H1 (cell line): Measurements from ENCODE around the gene WRAP73.
"Not testable (repeated sequence)": the region's sequence is repeated elsewhere in the genome, so short reads cannot be mapped to it uniquely, and the experiment has no call there.

Experiments used
- BACH1 ChIP-seq: IDR thresholded peaks from 2 replicates; pipeline ENCODE4 v1.6.1; 2012; ENCODE audit warnings: low read length, improper control_type of control experiment
- CHD1 ChIP-seq: IDR thresholded peaks from 2 replicates; pipeline ENCODE4 v1.6.1; 2012; ENCODE audit warnings: low read depth, low read length, improper control_type of control experiment
- EGR1 ChIP-seq: IDR thresholded peaks from 2 replicates; pipeline ENCODE4 v1.6.1; 2011; ENCODE audit warnings: low read depth, low read length, borderline replicate concordance
- EP300 ChIP-seq, 2 experiments: IDR thresholded peaks; 1 replicate in 1 of 2; 2 replicates in 1 of 2; pipeline ENCODE4 v1.6.1; 2011 to 2012; ENCODE audit warnings: low read depth in 2 of 2, low read length in 2 of 2, mild to moderate bottlenecking in 2 of 2, borderline replicate concordance in 1 of 2, inconsistent platforms in 1 of 2, moderate library complexity in 1 of 2
- EZH2 ChIP-seq: fragments of 200-600 bp; sonication (generic); IDR thresholded peaks from 2 replicates; pipeline ENCODE4 v1.7.1; 2012; ENCODE audit warnings: low read depth, mild to moderate bottlenecking, moderate library complexity, low read length, inconsistent platforms; ENCODE audit not compliant: severe bottlenecking
- KDM1A ChIP-seq: fragments of 200-600, 300-600 bp; sonication (generic); IDR thresholded peaks from 2 replicates; pipeline ENCODE4 v1.7.1; 2016; ENCODE audit warnings: mild to moderate bottlenecking, low read length, borderline replicate concordance
- POLR2A ChIP-seq, 2 experiments: IDR thresholded peaks; 1 replicate in 1 of 2; 2 replicates in 1 of 2; pipeline ENCODE4 v1.6.1; 2011; ENCODE audit warnings: low read depth in 2 of 2, low read length in 2 of 2, mild to moderate bottlenecking in 2 of 2; ENCODE audit errors: control extremely low read depth in 1 of 2
- POLR2AphosphoS5 ChIP-seq: IDR thresholded peaks from 2 replicates; pipeline ENCODE4 v1.6.1; 2011; ENCODE audit warnings: low read depth, low read length
- RAD21 ChIP-seq, 2 experiments: IDR thresholded peaks in 1 of 2; conservative IDR thresholded peaks in 1 of 2; 2 replicates each; pipeline ENCODE4 v1.6.1; 2011; ENCODE audit warnings: low read depth in 2 of 2, low read length in 2 of 2, improper control_type of control experiment in 1 of 2, inconsistent platforms in 1 of 2, mild to moderate bottlenecking in 1 of 2, moderate library complexity in 1 of 2
- RFX5 ChIP-seq: IDR thresholded peaks from 2 replicates; pipeline ENCODE4 v1.6.1; 2011; ENCODE audit warnings: low read depth, low read length, improper control_type of control experiment, borderline replicate concordance
- SP1 ChIP-seq: IDR thresholded peaks from 2 replicates; pipeline ENCODE4 v1.6.1; 2011; ENCODE audit warnings: low read depth, low read length
- TF ChIP-seq, protein P1 (sequence below): IDR thresholded peaks from 2 replicates; pipeline ENCODE4 v1.6.1; 2012; ENCODE audit warnings: inconsistent platforms
- TF ChIP-seq, protein P2 (sequence below), 3 experiments: IDR thresholded peaks; 1 replicate in 2 of 3; 2 replicates in 1 of 3; pipeline versions ENCODE4 v1.5.1 to v1.6.1; 2011; ENCODE audit warnings: low read length in 3 of 3, mild to moderate bottlenecking in 3 of 3, inconsistent platforms in 2 of 3, low read depth in 1 of 3, moderate library complexity in 1 of 3; ENCODE audit not compliant: insufficient read depth in 1 of 3; ENCODE audit errors: control extremely low read depth in 1 of 3

- peak; percentile 47 to 56 for TF ChIP-seq RAD21 (IDR thresholded peaks at IDR 0.05 in 1 of 2, conservative IDR thresholded peaks at IDR 0.05 in 1 of 2; ENCODE audit: low read depth in 2 of 2, low read length in 2 of 2)
- not testable (repeated sequence) for TF ChIP-seq BACH1; SP1; EZH2; EGR1; KDM1A; CHD1; POLR2AphosphoS5; EP300 (IDR thresholded peaks at IDR 0.05; ENCODE audit: borderline replicate concordance in 1 of 2, low read depth in 2 of 2, low read length in 2 of 2); RFX5; POLR2A (IDR thresholded peaks at IDR 0.05; ENCODE audit: control extremely low read depth in 1 of 2, low read depth in 2 of 2, low read length in 2 of 2)
- TF ChIP-seq, protein P1, sequence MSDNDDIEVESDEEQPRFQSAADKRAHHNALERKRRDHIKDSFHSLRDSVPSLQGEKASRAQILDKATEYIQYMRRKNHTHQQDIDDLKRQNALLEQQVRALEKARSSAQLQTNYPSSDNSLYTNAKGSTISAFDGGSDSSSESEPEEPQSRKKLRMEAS: not testable (repeated sequence)
- TF ChIP-seq, protein P2, sequence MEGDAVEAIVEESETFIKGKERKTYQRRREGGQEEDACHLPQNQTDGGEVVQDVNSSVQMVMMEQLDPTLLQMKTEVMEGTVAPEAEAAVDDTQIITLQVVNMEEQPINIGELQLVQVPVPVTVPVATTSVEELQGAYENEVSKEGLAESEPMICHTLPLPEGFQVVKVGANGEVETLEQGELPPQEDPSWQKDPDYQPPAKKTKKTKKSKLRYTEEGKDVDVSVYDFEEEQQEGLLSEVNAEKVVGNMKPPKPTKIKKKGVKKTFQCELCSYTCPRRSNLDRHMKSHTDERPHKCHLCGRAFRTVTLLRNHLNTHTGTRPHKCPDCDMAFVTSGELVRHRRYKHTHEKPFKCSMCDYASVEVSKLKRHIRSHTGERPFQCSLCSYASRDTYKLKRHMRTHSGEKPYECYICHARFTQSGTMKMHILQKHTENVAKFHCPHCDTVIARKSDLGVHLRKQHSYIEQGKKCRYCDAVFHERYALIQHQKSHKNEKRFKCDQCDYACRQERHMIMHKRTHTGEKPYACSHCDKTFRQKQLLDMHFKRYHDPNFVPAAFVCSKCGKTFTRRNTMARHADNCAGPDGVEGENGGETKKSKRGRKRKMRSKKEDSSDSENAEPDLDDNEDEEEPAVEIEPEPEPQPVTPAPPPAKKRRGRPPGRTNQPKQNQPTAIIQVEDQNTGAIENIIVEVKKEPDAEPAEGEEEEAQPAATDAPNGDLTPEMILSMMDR (IDR thresholded peaks at IDR 0.05; ENCODE audit: control extremely low read depth in 1 of 3, insufficient read depth in 1 of 3, low read depth in 1 of 3, low read length in 3 of 3): peak in 2 of 3 experiments; percentile 48 to 51; a peak in 3 of 4 replicates
Measured at GRCh38 chr1:3621151-3621671, 28.7 kb downstream of the WRAP73 start.
